ENCODE data around the gene EDC4. TPM values are rescaled to one million over a fixed set of nuclear protein-coding genes. Genes with fewer than 3 reads are reported as not detected.

The EDC4 gene
- total and polyA plus RNA-seq, 2 of the 13 experiments (the other 11 are each of a cell fraction or from before 2014, with no cell fraction given) = 51.4 to 59.1 TPM

- TF ChIP-seq RFXANK (CRISPR knock-in tag; IDR thresholded peaks at IDR 0.05) (no peak), ZNF343 (CRISPR knock-in tag; IDR thresholded peaks at IDR 0.05) (no peak), HINFP (CRISPR knock-in tag; IDR thresholded peaks at IDR 0.05; ENCODE audit: low read depth) (no peak), TSC22D2 (CRISPR knock-in tag; IDR thresholded peaks at IDR 0.05; ENCODE audit: borderline replicate concordance) (no peak), BRCA1 (CRISPR knock-in tag; IDR thresholded peaks at IDR 0.05) (no peak; the same call in 1 of the 2 replicates), CSRNP2 (CRISPR knock-in tag; conservative IDR thresholded peaks at IDR 0.05; ENCODE audit: low read depth) (no peak), PHF8 (CRISPR knock-in tag; IDR thresholded peaks at IDR 0.05) (peak; percentile 70), ZNF790 (CRISPR knock-in tag; IDR thresholded peaks at IDR 0.05; ENCODE audit: borderline replicate concordance) (no peak), ATF7-NPFF (CRISPR knock-in tag; IDR thresholded peaks at IDR 0.05; ENCODE audit: low read depth) (no peak; the same call in 1 of the 2 replicates), ZNF552 (CRISPR knock-in tag; IDR thresholded peaks at IDR 0.05; ENCODE audit: borderline replicate concordance) (no peak), MXD1 (CRISPR knock-in tag; IDR thresholded peaks at IDR 0.05) (no peak), ZNF10 (CRISPR knock-in tag; IDR thresholded peaks at IDR 0.05; ENCODE audit: borderline replicate concordance, low read depth) (no peak), PRDM15 (CRISPR knock-in tag; IDR thresholded peaks at IDR 0.05) (no peak), ZZZ3 (CRISPR knock-in tag; IDR thresholded peaks at IDR 0.05; ENCODE audit: borderline replicate concordance) (no peak), KAT8 (CRISPR knock-in tag; IDR thresholded peaks at IDR 0.05) (no peak), SNAPC4 (CRISPR knock-in tag; IDR thresholded peaks at IDR 0.05) (no peak)
Measured at GRCh38 chr16:67847064-67847861, 25.6 kb upstream of the EDC4 start, which contains the start of gene CENPT (continued).
